HG03520 (cell line): ENCODE data around the gene C1QC.

ENCODE experiments used
- ATAC-seq: cut with Tn5 transposase; IDR thresholded peaks from one replicate; pipeline ENCODE4 v1.9.1; 2021; ENCODE audit warnings: mild to moderate bottlenecking, moderate library complexity; ENCODE audit not compliant: unreplicated experiment

The C1QC gene

GRCh38 chr1:22643381-22643780, at the start of gene C1QC:
Gene C1QC (plus strand): TSS chr1:22643633. CDS start chr1:22644024, 391 bp downstream.
- no peak for ATAC-seq

- ATAC-seq, result no peak
Measured at GRCh38 chr1:22594396-22594795, 49.0 kb upstream of the C1QC start.

DNA sequence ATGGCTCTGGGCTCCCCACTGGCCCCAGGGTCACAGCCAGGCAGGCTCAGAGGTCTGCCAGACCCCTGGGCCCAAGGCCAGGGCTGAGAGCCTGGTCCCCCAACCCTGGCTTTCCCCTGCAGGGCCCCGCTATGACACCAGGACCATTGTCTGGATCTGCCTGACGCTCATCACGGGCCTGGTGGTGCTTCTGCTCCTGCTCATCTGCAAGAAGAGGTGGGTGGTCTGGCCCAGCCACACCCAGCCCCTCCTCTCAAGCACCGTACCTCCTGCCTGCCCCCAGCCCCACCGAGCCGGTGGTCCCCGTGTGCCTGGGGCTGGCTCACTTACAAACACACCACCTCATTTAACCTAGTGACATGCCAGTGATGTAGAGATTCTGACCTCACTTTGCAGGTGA, 48.3 kb upstream of the C1QC start:
- ATAC-seq, result no peak

DNA sequence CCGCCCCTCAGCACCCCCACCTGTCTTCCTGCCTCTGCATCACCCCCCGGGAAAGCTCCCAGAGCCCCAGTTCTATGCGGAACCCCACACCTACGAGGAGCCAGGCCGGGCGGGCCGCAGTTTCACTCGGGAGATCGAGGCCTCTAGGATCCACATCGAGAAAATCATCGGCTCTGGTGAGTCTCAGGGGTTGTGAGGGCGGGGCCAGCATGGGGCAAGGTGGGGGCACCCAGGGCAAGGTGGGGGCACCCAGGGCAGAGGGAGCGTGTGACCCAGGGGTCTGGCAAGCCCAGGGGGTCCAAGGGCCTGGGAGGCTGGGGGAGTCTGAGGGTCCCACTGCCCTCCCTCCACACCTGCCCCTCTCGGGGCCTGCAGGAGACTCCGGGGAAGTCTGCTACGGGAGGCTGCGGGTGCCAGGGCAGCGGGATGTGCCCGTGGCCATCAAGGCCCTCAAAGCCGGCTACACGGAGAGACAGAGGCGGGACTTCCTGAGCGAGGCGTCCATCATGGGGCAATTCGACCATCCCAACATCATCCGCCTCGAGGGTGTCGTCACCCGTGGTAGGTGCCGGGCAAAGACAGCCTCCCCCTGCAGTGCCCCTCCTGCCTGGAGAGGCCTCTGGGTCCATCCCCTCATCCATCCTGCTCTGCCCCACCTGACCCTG, 46.0 kb upstream of the C1QC start:
- ATAC-seq, result no peak

DNA sequence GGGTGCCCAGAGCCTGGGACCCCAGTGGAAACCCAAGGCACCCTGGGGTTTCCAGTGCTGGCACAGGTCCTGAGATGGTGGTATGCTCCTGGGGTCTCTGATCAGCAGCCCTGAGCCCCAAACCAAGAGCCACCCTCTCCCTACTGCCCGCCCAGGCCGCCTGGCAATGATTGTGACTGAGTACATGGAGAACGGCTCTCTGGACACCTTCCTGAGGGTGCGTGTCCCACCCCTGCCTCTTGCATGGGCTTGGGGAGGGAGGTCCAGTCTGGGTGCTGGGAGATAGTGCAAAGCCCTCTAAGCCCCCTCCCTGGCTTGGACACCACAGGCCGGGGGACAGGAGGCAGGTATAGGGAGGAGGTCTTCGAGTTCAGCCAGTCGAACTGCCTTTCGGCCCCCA, 45.4 kb upstream of the C1QC start:
- no peak for ATAC-seq

DNA sequence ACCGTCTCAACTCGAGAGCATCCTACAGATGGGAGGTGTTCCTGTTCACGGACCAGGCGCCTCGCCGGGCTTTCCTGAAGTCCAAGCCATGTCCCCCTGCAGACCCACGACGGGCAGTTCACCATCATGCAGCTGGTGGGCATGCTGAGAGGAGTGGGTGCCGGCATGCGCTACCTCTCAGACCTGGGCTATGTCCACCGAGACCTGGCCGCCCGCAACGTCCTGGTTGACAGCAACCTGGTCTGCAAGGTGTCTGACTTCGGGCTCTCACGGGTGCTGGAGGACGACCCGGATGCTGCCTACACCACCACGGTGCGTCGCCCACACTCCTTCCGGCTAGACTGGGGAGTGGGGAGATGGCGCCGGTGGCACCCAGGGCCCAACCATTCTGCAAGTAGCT, 44.7 kb upstream of the C1QC start:
- no peak for ATAC-seq

DNA sequence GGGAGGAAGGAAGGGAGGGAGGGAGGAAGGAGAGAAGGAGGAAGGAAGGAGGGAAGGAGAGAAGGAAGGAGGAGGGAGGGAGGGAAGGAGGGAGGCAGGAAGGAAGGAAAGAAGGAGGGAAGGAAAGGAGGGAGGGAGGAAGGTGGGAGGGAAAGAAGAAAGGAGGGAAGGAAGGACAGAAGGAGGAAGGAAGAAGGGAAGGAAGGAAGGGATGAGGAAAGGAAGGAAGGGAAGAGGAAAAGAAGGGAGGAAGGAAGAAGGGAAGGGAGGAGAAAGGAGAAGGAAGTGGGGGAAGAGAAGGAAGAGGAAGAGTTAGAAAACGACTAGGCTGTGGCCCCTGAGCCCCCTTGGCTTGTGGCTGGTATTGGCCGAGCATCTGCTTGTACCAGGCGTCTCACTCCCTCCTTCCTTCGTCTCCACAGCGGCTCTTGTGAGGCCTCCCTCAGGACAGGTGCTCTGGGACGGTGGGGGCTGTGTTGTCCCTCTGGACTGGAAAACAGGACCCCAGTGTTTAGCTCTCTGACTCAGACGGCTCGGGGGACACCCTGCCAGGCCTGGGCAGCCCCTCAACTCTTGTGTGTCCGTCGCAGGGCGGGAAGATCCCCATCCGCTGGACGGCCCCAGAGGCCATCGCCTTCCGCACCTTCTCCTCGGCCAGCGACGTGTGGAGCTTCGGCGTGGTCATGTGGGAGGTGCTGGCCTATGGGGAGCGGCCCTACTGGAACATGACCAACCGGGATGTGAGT, 43.2 kb upstream of the C1QC start:
- ATAC-seq, result no peak

DNA sequence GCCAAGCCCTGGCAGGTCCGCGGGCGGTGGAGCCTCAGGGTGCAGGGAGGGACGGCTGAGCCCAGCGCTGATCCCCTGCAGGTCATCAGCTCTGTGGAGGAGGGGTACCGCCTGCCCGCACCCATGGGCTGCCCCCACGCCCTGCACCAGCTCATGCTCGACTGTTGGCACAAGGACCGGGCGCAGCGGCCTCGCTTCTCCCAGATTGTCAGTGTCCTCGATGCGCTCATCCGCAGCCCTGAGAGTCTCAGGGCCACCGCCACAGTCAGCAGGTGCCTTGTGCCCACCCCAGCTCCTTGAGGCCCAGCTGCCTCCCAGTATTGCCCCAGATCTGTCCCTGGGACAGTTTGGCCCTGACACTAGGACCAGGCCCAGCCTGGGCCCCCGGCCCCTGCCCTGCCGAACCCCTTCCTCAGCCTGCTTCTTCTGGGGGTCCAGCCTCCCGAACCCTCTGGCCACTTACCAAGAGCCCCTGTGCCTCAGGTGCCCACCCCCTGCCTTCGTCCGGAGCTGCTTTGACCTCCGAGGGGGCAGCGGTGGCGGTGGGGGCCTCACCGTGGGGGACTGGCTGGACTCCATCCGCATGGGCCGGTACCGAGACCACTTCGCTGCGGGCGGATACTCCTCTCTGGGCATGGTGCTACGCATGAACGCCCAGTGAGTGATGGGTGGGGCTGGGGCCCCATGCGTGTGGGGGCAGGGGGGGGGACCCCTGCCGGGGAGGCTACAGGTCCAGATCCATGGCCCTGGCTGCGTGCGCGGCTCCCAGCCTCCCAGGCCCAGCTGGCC, 42.4 kb upstream of the C1QC start:
- ATAC-seq, result no peak

GRCh38 chr1:22601610-22602009, 41.8 kb upstream of the C1QC start:
- no peak for ATAC-seq

- no peak for ATAC-seq
Measured at GRCh38 chr1:22602060-22602740, 41.2 kb upstream of the C1QC start.

GRCh38 chr1:22606161-22606560, 37.3 kb upstream of the C1QC start:
- ATAC-seq, result no peak

GRCh38 chr1:22607154-22607553, 36.3 kb upstream of the C1QC start:
- no peak for ATAC-seq

DNA sequence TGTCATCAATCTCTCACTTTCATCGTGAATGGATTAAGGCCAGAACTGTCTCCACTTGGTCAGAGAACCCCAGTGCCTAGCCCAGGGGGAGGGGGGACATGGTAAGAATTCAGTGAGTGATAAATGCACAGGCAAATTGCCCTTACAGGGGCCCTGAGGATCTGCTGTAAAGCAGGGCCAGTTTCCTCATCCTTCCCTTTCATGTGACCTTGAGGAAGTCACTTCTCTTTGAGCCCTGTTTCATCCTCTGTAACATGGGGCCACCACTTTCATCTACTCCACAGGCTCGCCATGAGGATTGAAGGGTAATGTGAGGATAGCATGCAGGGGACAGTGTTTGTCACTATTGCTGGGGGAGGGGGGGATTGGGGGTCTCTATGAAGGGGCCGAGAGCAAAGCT, 35.1 kb upstream of the C1QC start:
- no peak for ATAC-seq

DNA sequence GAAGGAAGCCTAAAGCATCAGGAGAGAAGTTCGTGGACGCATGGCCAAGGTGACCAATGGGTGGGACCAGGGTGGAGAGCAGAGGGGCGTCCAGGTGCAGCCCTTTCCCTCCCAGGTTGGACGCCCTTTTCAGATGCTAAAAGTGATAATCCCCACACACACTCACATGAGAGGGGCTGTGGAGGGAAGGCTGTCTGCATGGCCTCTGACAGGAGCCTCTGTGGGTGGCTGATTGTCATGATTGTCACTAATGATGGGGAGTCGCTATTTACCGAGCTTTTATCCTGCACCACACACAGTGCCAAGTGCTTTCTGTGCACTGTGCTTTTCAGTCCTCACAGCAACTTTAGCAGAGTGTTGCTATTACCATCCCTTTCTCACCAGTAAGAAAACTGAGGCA, 34.1 kb upstream of the C1QC start:
- ATAC-seq, result no peak

DNA sequence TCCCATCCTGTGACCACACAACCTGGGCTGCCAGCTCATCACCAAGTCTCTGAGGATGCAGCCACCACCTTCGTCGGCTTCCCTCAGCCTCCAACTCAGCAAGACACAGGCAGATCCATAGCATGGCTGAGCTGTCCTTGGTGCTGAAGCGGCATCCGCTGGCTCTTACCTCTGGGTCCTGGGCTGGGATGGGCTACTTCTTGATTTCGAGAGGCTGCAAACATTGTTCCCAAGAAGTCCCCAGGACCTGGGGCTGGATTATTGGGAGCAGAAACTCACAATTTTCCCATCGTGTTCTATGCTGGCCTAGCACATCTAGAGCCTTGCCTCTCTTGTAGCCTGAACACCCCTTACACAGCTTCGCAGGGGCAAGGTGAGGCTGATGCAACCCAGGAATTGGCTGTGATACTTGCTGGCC, 31.9 kb upstream of the C1QC start:
- no peak for ATAC-seq

GRCh38 chr1:22612671-22613571, 30.5 kb upstream of the C1QC start:
- no peak for ATAC-seq

GRCh38 chr1:22613572-22613918, 29.9 kb upstream of the C1QC start:
- no peak for ATAC-seq

DNA sequence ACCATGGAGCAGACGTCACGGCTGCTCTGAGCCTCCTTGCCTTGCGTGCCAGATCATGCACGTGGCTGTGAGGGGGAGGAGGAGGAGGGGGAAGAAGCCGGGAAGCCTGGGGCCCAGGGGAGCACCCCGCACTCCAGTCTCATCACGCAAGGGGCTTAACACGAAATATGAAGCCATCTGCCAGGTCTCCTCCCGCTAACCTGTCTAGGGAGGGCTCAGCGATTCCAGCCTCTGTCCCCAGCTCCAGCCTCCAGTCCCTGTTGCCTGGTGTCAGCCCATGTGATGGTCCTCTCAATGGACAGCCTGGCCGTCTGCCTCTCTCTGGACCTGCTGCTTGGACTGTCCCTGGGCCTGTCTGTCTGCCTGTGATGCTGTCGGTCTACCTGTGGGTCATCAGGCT, 29.5 kb upstream of the C1QC start:
- ATAC-seq, result no peak

DNA sequence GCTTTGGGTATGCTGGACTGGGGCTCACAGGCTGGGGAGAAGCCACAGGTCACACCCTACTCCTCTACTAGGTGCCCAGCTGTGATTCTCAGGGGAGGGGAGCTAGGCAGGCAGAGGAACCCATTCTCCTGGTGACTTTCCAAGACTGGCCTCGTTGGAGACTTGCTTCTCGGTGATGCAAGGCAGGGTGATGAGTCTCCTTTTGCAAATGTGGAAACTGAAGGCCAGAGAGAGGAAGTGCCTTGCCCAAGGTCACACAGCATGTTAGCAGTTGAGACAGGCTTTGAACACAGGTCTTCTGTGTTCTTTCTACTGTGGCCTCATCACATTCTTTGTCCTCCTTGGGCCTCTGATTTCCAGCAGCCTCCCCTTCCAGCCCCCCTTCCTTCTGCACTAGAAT, 27.5 kb upstream of the C1QC start:
- ATAC-seq, result no peak

- ATAC-seq, result no peak
Measured at GRCh38 chr1:22616571-22616970, 26.9 kb upstream of the C1QC start.
